AG08395 (cell line): ENCODE measurements around the gene BTBD9.

Source experiments
- DNase-seq: peaks from one replicate; pipeline ENCODE4 v3.0.0; 2012; ENCODE audit warnings: mixed read lengths, low spot score

BTBD9 gene

DNA sequence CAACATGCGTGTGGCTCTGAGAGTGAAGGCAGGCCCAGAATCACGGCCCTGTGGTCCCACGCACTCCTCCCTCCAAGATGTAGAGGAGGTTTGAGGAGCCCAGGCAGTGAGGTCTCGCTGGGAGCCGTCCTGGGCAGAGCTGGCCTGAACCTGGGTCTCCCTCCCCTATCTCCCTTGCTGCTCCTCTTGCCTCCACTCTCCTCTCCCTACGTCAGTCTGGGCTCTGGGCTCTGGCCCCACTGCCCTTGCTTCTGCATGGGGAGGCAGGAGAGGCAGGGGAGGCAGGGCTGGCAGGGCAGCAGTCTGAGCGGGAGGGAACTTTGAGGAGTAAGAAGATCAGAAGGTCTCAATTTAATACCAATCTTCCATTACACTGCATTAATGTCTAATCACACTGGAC lies 445.1 kb downstream of the BTBD9 start:
- DNase-seq = no peak

DNA sequence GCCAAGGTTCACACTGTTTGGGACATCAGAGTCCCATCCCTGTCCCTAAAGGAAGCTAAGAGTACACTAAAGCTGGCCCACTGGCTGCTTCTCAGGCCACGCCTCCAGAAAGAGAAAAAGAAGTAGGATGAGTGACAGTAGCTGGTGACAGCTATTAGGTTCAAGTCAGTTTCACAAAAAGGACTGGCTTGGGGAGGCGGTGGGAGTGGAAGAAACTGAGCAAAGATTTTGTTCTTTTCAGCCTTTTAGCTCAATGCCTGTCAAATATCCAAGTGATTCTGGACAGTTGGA lies 445.5 kb downstream of the BTBD9 start:
- DNase-seq = no peak

- DNase-seq = no peak
Measured at GRCh38 chr6:38193481-38194281, 446.0 kb downstream of the BTBD9 start.

- DNase-seq = no peak
Measured at GRCh38 chr6:38193051-38193450, 446.7 kb downstream of the BTBD9 start.

- no peak for DNase-seq
Measured at GRCh38 chr6:38192487-38192886, 447.2 kb downstream of the BTBD9 start.

DNA sequence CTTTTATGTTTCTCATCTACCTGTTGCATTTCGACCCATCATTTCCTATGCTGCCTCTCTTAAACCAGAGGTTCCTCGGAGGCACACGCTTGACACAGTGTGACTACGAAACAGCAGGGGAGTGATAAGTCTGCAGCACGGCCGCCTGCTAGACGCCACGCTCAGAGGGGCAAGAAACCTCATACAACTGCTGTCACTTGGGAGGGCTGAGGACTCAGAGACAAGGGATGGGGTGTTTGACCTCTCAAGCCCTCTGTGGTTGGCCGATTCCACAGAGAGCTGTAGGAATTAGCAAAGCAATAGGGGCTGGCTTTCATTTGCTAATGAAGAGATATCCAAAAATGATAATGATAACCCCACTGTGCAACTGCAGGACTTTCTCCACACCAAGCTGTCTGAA lies 447.7 kb downstream of the BTBD9 start:
- DNase-seq = no peak

DNA sequence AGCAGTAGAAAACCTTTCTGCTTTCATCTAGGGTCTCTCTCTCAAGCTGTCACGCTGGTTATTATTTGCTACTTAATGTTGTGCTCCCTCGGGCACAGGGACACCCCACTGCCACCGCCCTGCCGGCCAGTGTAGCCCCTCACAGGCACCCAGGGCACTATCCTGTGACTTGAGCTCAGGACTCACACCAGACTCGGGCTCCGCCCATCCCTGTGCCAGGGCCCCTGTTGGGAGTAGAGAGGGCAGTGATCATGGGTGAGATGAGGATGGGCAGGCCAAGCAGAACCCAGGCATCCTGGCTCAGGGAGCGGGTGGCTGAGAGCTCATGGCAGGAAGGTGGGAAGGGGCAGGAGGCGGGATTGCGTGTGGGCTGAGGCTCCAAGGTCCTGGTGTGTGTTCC lies 448.3 kb downstream of the BTBD9 start:
- DNase-seq = no peak

- DNase-seq = no peak
Measured at GRCh38 chr6:38188677-38189335, 450.9 kb downstream of the BTBD9 start.

- no peak for DNase-seq
Measured at GRCh38 chr6:38187811-38188590, 451.7 kb downstream of the BTBD9 start.

GRCh38 chr6:38187325-38187724 lies 452.4 kb downstream of the BTBD9 start:
- DNase-seq = no peak

DNA sequence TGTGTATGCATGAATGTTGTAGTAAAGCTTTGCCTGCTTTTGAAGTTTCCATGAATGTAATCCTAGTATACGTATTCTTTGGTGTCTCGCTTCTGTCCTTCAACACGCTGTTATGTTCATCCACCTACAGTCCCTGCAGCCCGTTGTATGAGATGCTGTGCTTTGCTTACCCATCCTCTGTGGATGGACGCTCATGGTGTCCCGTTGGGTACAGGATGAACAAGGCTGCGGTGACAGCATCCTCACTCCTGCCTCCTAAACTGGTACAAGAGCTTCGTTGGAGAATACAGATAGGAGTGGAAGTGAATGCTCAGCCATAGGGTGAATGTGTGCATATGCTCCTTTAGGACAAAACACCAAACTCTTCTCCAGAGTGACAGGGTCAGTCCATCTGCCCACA lies 454.0 kb downstream of the BTBD9 start:
- DNase-seq = no peak

- no peak for DNase-seq
Measured at GRCh38 chr6:38185244-38185643, 454.5 kb downstream of the BTBD9 start.

GRCh38 chr6:38184585-38185080 lies 455.1 kb downstream of the BTBD9 start:
- no peak for DNase-seq

- no peak for DNase-seq
Measured at GRCh38 chr6:38183856-38184584, 455.7 kb downstream of the BTBD9 start.

DNA sequence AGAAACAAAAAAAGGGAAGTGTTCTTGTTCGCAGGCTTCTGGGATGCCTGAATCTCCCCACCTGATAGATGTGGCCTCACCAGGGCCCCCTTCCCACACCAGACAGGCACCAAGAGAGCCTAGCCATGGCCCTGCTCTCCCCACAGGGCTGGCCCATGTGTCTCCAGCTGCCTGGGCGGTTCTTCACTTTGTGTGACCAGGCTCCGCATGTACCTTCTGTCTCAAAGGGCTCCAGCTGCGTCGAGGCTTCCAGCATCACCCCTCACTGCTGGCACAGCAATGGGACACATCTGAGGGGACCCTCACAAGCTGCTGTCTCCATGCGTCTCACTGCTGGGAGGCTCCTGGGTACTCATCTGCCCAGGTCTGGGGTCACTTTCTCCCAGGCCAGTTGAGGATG lies 457.3 kb downstream of the BTBD9 start:
- no peak for DNase-seq

- no peak for DNase-seq
Measured at GRCh38 chr6:38180586-38180985, 459.1 kb downstream of the BTBD9 start.

GRCh38 chr6:38179794-38180430 lies 459.8 kb downstream of the BTBD9 start:
- no peak for DNase-seq

DNA sequence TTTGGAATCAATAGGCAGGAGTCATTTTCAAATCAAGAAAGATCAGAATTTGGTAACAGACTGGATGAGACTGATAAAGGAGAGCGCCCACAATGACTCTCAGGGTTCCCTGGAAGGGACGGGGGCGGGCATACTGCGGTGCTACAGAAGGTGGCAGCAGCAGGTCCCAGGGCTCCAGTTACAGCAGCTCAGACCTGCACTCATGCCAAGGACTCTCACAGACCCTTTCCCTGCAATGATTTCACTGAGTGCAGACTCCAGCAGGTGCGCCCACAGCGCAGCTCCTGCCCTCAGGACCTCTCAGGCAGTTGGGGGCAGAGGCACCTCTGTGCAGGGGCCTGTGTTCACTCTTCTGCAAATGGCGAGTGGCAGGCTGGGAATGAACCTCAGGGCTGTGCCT lies 460.4 kb downstream of the BTBD9 start:
- no peak for DNase-seq

GRCh38 chr6:38178584-38178886 lies 461.2 kb downstream of the BTBD9 start:
- no peak for DNase-seq

GRCh38 chr6:38177882-38178583 lies 461.7 kb downstream of the BTBD9 start:
- no peak for DNase-seq
